Measurements from ENCODE around the gene ZNF688.
A peak's percentile ranks its signal among the peaks of the same experiment; 100 is the strongest.

The ZNF688 gene

DNA sequence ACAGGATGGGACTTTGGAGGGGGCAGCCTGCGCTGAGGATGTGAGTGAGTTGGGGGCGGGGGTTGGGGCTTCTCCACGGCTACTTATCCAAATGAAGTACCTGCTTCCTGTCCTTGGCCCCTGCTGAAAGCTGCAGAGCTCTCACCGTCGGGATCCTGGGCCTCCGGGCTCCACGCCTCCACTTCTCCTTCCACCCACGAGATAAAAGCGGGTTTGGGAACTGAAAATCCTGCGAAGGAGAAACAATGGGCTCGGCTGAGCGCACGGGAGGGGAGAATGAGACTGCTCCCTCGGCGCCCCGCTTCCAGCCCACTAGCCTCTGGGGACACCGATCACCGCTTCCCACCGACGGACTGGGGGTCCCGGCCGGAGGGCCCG lies 13.5 kb upstream of the ZNF688 start:
- DNase-seq, result peak; percentile 12

DNA sequence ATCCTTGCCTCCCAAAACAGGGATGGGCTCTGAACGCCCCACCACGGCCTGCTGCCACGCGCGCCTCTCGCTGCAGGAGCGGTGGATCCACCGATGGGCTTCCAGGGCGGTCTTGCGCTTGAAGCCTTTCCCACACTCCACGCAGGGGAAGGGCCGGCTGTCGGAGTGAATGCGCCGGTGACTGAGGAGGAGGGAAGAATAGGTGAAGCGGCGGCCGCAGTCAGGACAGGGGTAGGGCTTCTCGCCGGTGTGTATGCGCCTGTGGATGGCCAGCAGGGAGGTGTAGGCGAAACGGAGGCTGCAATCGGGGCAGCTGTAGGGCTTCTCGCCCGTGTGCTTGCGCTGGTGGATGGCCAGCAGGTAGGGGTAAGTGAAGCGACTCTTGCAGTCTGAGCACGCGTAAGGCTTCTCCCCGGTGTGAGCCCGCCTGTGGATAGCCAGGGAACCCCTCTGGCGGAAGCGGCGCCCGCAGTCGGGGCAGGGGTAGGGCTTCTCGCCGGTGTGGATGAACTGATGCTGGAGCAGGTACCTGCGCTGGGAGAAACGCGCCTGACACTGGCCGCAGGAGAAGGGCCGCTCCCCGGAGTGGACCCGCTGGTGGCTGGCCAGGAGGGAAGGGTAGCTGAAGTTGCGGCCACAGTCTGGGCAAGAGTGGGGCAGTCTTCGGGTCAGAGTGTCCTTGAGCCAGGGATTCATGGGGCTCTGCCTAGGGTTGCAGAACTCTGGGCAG lies 11.3 kb upstream of the ZNF688 start:
- no peak for DNase-seq

DNA sequence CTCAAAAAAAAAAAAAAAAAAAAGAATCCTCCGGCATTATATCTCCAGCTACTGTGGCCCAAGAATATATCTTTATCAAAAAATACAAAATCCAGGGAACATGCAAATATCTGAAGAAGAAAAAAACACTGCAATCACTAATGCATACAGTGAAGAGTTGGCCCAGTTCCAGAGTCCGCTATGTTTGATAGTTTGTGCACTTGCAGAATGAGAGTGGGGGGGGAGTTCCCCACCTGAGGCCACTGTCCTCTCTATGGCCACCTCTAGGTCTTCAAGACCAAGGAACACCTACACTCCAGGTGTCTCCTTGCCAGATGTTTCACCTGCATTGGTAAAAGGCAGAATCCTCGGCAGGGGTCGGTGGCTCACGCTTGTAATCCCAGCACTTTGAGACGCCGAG lies 9.9 kb upstream of the ZNF688 start:
- no peak for DNase-seq

DNA sequence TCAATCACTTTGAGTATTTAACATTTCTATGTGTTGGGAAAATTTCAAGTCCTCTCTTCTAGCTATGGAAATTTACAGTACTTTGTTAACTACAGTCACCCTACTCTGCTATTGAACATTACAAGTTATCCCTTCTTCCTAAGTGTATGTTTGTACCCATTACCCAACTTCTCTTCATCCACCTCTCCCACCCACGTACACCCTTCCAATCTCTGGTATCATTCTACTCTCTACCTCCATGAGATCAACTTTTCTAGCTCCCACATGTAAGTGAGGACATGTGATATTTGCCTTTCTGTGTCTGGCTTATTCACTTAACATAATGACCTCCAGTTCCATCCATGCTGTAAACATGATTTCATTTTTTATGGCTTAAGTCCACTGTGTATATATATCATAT lies 3.2 kb upstream of the ZNF688 start:
- DNase-seq, result no peak

DNA sequence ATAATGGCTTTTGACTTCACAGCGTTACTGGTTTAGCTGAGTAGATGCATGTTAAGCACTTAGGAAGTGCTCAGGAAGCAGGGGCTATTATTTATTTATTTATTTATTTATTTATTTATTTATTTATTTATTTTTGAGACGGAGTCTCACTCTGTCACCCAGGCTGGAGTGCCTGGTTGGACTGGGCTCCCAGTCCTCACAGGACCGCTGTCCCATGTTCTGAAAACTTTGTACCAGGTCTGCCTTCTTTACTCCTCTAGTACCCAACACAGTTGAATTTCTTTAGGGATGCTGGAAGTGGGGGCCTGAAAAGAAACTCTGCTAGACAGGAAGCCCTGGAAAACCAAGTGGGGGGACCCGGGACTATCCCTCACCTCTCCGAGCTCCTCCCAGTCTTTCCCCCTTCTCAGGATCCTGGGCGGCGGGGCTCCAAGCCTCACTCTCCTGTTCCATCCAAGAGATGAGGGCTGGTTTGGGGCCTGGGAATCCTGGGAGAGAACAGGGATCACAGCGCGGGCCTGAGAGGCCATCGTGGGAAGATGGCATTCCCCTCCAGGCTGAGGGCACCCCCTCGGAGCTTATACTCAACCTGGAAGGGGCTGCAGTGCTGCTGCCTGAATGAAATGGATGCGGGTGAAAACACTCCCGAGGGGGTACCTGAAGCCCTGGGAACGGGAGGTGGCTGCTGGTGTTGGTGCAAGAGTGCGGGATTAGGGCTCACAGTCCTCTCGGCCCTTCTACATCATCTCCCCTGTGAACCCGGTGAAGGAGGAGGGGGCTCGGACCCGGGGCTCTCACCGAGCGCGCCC lies 674 bp downstream of the ZNF688 start:
- no peak for DNase-seq

DNA sequence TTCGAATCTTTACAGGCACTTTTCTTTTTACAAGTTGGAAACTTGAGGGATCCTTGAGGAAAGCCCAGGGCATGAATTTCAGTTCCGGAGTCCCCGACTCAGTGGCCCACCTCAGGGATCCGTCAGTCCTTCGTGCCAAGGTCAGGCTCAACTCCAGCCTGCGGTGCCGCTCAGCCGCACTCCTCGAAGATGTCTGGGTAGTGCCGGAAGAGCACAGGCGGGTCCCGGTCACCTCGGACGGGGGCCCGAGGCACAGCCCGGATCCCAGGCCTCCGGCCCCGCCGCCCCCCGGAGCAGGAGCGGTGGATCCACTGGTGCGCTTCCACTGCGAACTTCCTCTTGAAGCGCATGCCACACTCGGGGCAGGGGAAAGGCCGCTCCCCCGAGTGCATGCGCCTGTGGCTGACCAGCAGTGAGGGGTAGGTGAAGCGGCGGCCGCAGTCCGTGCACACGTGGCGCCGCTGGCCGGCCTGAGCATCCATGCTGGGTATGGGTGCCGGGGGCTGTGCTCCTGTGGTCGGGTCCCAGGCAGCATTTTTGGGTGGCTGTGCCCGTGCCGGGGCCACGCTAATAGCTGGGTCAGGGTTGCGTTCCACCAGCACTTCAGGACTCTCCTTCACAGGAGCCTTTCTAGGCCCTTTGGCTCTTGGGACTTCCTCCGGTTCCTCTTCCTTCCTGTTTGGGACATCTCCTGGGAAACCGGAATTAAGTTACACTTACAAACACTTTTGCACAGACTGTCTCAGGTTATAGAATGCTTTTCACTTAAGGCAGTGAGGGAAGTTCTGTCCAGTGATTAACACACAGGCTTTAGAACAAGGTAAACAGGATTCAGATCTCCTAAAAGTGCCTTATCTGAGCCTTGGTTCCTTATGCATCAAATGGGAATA lies 1.5 kb downstream of the ZNF688 start:
- no peak for DNase-seq

DNA sequence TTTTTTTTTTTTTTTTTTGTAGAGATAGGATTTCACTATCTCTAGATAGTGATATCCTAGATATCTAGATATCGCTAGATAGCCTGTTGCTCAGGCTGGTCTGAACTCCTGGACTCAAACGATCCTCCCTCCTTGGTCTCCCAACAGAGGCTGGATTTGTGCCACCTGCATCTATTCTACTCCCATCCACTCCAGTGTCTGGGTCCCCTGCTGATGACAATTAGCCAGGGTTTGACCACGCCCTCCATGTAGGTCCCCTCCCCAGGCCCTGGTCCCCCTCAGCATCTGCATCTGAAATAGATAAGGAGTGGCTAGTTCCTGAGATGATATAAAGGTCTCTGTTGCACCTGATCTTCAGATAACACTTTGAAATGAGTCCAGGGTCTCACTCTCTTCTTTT lies 2.2 kb downstream of the ZNF688 start:
- DNase-seq, result no peak

DNA sequence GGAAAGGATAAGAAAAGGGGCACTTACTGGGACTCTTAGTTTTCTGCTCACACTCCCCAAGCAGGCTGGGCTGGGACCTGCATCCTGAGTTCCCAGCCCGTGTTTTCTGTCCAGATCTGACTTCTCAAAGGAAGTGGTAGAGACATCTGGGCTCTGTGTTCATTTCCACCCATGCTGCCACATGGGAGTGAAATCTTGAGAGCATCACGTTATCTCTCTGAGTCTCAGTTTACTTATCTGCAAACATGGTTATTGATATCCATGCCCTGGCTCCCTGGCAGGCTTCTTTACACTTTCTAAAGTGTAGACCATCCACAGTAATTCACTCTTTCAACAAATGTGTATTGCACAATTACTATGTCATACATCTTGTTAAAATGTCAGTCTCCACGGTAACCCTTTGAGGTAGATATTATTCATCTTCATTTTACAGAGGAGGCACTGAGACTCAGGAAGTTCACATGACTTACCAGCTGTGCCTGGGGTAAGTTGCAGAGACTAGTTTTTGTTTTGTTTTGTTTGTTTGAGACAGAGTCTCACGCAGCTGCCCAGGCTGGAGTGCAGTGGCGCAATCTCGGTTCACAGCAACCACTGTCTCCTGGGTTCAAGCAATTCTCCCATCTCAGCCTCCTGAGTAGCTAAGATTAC lies 3.4 kb downstream of the ZNF688 start:
- peak; percentile 88 for DNase-seq

DNA sequence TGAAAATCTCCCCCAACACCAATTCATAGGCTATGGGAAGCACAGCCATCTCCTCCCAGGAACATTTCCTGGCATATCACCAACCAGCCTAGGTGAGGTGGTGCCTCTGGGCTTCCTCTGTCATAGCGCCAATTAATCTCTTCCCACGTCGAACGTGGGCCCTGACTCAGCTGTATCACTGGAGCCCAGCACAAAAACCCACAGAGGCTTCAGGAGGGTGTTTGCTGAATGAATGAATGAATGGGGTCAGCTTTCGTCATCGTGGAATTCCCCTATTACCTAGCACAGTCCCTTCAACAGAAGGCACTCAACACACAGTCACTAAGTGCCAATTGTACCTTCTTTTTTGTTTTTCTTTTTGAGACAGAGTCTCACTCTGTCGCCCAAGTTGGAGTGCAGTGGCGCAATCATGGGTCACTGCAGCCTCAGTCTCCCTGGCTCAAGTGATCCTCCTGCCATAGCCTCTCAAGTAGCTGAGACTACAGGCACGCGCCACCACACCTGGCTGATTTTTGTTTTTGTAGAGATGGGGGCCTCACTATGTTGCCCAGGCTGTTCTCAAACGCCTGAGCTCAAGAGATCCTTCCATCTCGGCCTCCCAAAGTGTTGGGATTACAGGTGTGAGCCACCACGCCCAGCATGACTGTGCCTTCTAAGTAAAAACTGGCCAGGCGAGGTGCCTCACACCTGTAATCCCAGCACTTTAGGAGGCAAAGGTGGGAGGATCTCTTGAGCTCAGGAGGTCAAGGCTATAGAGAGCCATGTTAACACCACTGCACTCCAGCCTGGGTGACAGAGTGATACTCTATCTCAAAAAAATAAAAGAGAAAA lies 4.1 kb downstream of the ZNF688 start:
- peak; percentile 80 for DNase-seq

DNA sequence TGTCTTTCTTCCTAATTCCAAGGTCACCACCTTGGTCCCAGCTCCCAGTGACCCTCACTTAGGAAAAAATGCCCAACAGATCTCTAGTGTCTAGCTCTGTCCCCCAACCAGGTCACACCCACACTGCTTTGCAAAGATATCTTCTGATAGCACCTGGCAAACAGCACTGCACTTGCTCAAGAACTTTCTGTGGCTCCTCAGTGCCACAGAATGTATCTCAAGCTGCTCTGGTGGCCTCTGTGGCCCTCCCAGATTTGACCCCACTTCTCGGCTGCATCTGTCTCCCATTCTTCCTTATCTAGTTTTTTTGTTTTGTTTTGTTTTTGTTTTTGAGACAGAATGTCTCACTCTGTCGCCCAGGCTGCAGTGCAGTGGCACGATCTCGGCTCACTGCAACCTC lies 5.0 kb downstream of the ZNF688 start:
- DNase-seq, result no peak

DNA sequence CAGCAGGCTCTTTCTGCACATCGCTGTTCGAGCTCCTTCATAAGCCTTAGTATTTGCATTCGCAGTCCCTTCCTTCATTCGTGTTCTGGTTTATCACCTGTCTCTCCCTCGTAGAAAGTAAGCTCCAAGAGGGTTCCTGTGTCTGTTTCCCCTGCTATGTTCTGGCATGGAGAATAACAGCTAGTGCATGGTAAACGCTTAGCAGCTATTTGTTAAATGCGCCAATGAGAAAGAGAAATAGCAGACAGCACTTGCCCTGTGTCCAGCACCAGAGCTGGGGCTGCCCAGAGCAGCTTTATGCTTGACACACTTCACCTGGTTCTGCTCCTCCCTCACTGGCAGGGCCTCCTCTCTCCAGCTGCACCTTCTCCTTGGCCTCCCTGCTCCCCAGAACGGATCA lies 5.5 kb downstream of the ZNF688 start:
- no peak for DNase-seq

DNA sequence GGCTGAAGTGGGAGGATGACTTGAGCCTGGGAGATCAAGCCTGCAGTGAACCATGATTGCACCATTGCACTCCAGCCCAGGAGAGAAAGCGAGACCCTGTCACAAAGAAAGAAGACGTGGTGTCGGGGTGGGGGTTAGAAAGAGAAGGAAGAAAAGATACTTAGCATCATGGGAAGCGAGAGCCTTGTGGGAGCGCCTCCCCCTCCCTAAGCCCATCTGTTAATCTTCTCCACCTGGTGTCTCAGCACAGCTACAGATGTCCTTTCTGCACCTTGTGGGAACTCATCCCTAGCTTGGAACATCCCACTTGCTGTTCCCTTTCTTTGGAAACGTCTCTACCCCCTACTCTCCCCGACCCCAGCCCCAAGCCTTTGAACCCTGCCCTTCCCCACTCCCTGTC lies 6.0 kb downstream of the ZNF688 start:
- DNase-seq, result no peak

DNA sequence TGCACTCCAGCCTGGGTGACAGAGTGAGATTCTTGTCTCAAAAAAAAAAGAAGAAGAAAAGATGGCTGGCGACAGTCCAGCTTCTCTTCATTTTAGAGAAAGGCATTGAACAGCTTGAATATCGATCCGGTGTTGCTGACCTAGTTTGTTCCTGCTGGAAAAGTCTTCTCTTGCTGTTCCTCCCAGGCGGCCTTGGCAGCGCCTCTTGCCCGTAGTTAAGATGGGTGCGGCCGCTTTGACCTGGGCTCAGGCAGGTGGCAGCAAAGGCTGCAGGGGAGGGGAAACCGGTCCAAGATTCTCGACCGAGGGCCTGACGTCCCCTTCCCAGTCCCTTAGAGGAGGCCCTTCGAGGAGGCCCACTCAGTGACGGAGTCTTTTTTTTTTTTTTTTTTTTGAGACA lies 9.5 kb downstream of the ZNF688 start:
- DNase-seq, result no peak

DNA sequence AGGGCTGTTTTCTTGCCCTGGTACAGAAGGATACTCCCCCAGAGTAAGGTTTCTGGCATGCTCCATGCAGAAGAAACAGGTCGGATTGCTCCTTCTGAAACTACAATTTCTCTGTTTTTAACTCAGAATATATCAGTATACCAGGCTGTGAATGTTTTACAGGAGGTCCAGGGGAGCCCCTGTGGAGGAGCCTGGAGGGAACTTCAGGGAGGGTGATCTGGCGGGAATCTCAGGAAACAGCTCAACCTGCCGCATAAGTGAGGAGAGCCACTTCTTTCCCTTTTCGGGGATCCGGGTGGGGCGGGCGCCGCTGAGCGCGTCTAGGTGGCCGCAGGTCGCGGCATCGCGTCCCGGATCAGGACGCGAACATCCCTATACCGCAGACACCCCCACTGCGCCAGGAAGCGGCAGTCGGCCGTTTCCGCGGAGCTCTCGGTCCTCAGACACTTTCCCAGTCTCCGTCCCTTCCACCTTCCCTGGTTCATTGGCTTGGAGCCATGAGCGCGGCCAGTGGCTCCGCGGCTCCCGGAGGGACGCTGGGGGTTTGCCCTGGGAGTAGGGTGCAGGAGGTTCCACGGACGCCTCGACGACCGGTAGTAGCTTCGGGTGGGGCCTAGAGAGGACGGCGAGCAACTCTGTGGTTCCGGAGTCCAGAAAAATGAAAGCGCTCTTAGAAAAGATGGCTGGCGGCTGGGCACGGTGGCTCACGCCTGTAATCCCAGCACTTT lies 10.3 kb downstream of the ZNF688 start:
- DNase-seq, result no peak

DNA sequence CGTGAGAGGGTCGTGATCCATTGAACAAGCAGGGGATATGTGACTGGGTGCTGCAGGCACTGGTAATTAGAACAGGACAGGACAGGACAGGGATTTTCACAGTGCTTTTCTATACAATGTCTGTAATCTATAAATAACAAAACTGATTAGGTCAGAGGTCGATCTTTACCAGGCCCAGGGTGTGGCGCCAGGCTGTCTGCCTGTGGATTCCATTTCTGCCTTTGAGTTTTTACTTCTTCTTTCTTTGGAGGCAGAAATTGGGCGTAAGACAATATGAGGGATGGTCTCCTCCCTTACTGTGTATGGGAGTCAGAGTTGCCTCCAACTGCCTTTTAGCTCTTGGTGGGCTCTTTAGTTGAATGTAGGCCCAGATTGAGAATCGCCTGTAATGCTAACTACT lies 11.8 kb downstream of the ZNF688 start:
- no peak for DNase-seq

DNA sequence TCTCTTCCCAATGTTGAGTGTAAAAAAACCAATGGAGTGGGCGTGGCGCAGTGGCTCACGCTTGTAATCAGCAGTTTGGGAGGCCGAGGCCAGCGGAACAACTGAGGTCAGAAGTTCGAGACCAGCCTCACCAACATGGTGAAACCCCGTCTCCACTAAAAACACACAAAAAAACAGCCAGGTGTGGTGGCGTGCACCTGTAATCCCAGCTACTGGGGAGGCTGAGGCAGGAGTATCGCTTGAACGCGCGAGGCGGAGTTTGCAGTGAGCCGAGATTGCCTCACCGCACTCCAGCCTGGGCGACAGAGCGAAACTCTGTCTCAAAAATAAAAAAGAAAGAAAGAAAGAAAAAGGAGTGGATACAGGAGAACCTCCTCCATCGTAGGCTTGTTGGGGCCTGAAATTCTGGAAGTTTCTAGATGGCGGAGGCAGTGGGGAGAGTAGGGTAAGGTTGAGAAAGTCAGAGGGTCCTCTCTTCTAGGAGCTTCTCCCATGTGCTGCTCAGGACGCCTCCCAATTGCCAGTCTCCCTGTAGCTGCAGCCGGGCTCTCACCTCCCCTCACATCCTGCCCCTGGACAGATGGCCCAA lies 12.6 kb downstream of the ZNF688 start:
- DNase-seq, result no peak

DNA sequence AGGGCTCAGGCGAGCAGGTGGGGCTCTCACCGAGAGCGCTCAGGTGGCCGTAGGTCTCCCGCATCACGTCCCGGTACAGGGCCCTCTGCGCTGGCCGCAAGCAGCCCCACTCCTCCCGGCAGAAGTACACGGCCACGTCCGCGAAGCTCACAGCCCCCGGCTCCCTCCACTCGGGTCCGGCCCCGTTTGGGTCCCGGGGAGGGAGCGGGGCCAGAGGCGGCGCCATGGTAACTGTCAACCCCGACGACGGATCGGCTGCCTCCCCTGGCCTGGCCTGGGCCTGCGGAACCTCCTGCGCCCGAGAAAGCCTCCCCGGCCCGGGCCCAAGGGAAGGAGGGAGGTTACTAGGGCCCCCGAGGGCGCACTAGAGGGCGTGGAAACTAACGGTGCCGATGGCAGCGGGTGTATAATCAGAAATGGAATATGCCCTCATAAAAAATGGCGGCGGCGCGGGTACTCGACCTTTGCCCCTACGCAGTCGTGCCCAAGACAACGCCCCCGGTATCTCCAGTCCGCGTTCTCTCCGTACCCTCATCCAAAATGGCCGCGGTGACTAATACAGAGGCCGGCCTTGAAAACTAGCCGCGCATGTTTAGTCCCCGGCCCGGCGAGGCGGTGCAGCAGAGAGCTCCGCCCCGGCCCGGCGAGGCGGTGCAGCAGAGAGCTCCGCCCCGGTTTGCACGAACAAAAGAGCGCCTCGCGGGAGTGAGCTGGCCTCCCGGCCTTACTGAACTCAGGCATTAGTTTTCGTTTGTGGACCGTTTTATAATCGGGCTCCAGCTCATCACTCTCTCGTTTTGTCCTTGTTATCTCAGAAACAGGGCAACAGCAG lies 13.3 kb downstream of the ZNF688 start, which contains the start of gene ZNF764:
ZNF764 (minus strand) TSS at position 418 of the 832 bp plus-strand sequence; CDS start at position 226, 192 bp downstream.
- peak; percentile 97 for DNase-seq

DNA sequence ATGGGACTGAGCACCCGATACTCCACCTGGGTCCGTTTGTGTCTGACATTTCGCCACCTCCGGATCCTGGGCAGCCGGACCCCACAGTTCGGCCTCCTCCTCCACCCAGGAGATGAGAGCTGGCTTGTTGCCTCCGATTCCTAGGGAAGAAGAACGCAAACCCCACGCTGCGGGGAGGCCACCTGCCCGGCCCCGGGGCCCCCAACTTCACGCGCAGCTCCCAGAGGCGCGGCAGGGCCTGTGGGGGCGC lies 13.9 kb downstream of the ZNF688 start:
- no peak for DNase-seq

DNA sequence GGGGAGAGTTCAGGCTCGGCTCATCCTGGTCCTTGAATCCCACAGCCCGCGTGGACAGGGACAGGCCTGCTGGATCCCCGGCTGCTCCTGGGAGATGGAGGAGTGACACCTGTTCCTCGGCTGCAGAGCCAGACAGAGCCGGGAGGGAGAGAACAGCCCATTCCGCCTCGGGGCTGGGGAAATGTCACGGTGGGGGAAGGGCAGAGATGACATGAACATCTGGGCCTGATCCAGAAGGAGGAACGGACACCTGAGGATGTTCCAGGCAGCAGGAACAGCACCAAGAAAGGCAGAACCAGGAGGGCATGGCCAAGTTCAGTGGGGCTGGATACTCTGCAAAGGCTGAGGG lies 15.4 kb downstream of the ZNF688 start:
- DNase-seq, result no peak

Measured in NCI-H226 (cell line).